Ascending aorta (tissue), 2 donors: ENCODE results near the gene SYNGR4. TPM values are rescaled to one million over a fixed set of nuclear protein-coding genes. Genes with fewer than 3 reads are reported as not detected.
"Not testable (repeated sequence)": the region's sequence is repeated elsewhere in the genome, so short reads cannot be mapped to it uniquely, and the experiment has no call there.

ENCODE experiments used
- DNase-seq, 2 donors: peaks; one replicate each; pipeline ENCODE4 v3.0.0-alpha.2; 2019; ENCODE audit warnings: low spot score in 2 of 2
- H3K27ac ChIP-seq, 2 donors: fragments of 200-600 bp; sonication (generic); one replicate each; pipeline ENCODE4 v1.5.1; 2016 to 2017; ENCODE audit warnings: mild to moderate bottlenecking in 1 of 2
- H3K27me3 ChIP-seq: fragments of 200-600 bp; sonication (generic); one replicate; pipeline ENCODE4 v1.5.1; 2017
- H3K36me3 ChIP-seq, 2 donors: fragments of 200-600 bp; sonication (generic); one replicate each; pipeline ENCODE4 v1.5.1; 2016
- H3K4me1 ChIP-seq, 2 donors: fragments of 200-600 bp; sonication (generic); one replicate each; pipeline ENCODE4 v1.5.1; 2016 to 2017; ENCODE audit warnings: mild to moderate bottlenecking in 1 of 2
- H3K4me3 ChIP-seq, 2 donors: fragments of 200-600 bp; sonication (generic); one replicate each; pipeline ENCODE4 v1.5.1; 2016 to 2017; ENCODE audit warnings: mild to moderate bottlenecking in 1 of 2
- H3K9me3 ChIP-seq, 2 donors: fragments of 200-600 bp; sonication (generic); one replicate each; pipeline ENCODE4 v1.5.1; 2016
- intact Hi-C: fragments of 100-400 bp; cut with DNase I; formaldehyde crosslinking; loops from one replicate; pipeline ENCODE4 v1.15.1; 2023
- total RNA-seq: library from RNA; depleted of rRNA; stranded (reverse); fragments of >200 nt; gene quantifications from one replicate; pipeline ENCODE4 v1.1.0, GENCODE V29; 2016
- TF ChIP-seq, protein P1 (sequence below), 3 experiments: fragments of 200-600 bp in 2 of 3; fragments of 450-650 bp in 1 of 3; sonication (generic) in 2 of 3; IDR thresholded peaks; one replicate each; pipeline ENCODE4 v1.5.1; 2016 to 2019; ENCODE audit warnings: antibody characterized with exemption in 3 of 3, mild to moderate bottlenecking in 1 of 3, moderate library complexity in 1 of 3

The SYNGR4 gene, protein sequence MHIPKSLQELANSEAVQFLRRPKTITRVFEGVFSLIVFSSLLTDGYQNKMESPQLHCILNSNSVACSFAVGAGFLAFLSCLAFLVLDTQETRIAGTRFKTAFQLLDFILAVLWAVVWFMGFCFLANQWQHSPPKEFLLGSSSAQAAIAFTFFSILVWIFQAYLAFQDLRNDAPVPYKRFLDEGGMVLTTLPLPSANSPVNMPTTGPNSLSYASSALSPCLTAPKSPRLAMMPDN
- not detected for total RNA-seq

DNA sequence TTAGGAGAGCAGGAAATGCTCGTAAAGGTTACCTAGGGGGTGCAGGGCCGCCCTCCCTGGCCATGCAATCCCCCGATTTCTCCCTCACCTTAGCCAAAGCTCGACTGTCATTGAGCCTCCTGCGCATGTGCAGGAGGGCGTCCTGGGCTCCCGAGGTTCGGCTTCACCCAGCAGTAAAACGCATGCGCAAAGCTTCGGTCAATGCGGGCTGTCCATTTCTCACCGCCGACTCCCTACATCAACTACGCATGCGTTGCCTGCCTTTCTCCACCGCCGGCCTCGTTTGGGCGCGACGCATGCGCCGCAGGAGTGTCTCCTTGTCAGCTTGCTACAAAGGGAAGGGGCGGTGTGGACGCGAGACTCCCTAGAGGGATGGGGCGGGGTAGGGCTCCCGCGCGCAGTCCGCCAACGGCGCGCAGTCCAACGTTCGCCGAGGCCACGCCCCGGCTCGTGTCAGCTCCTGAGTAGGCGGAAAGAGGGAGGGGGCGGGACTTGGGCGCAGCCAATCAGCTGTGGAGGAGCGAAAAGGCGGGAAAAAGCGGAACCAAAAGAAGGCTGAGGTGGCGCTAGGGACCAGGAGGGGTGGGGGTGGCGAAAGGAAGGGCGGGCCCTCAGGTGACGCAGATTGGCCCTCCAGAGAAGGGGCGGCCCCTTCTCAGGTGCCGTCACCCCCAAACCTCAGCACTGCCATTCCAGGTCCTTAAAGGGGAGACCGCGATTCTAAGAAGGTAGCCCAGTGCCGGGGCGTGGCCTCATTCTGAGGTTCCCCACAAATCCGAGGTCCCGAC is at the start of gene SYNGR4, which contains the start of gene TMEM143:
Gene SYNGR4, plus strand, starts transcription at position 558 of the 788 bp plus-strand sequence. CDS start 1,476 bp downstream, outside the sequence.
Gene TMEM143, minus strand, starts transcription at position 131 of the 788 bp plus-strand sequence. Its CDS starts 20 bp downstream, at position 111.
- H3K36me3 ChIP-seq: no peaks in the 10 kb centered on the region
- H3K9me3 ChIP-seq: no peaks in the 10 kb centered on the region
- DNase-seq: peak; percentile 99
- no peaks in the 10 kb centered on the region for H3K27me3 ChIP-seq
- TF ChIP-seq, protein P1, sequence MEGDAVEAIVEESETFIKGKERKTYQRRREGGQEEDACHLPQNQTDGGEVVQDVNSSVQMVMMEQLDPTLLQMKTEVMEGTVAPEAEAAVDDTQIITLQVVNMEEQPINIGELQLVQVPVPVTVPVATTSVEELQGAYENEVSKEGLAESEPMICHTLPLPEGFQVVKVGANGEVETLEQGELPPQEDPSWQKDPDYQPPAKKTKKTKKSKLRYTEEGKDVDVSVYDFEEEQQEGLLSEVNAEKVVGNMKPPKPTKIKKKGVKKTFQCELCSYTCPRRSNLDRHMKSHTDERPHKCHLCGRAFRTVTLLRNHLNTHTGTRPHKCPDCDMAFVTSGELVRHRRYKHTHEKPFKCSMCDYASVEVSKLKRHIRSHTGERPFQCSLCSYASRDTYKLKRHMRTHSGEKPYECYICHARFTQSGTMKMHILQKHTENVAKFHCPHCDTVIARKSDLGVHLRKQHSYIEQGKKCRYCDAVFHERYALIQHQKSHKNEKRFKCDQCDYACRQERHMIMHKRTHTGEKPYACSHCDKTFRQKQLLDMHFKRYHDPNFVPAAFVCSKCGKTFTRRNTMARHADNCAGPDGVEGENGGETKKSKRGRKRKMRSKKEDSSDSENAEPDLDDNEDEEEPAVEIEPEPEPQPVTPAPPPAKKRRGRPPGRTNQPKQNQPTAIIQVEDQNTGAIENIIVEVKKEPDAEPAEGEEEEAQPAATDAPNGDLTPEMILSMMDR (IDR thresholded peaks at IDR 0.05): no peak
- intact Hi-C loops: loop anchor here (1.0 to 10.0 kb wide), 7 partner anchors 27 to 351 kb away; partner anchors contain the start of genes CYTH2, GRWD1, KDELR1 and MAMSTR
- H3K4me1 ChIP-seq: peaks cover 0 to 4% of the 10 kb centered on the region in 2 donors
- H3K27ac ChIP-seq: peak within 1 kb of the TSS; percentile 72 to 81
- H3K4me3 ChIP-seq: peak within 1 kb of the TSS; percentile 61 to 65

DNA sequence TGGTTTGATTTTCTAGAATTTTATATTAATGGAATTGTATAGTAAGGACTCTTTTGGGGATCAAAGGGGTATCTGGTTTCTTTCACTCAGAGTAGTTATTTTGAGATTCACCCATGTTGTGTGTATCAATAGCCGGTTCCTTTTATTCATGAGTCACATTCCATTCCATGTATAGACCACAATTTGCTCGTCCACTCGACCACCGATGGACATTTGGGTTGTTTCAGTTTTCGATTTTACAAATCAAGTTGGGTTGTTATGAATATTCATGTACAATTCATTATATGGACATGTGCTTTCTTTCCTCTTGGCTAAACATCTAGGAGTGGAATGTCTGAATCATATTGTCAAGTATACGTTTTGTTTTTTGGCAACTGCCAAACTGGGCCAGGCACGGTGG is 48.5 kb upstream of the SYNGR4 start:
- TF ChIP-seq, protein P1 (IDR thresholded peaks at IDR 0.05): no peak
- DNase-seq: no peak
- no peaks in the 10 kb centered on the region for H3K36me3 ChIP-seq
- no peak overlapping the region for H3K27ac ChIP-seq
- no peak overlapping the region for H3K4me3 ChIP-seq
- intact Hi-C loops: no loop called here
- no peaks in the 10 kb centered on the region for H3K27me3 ChIP-seq
- peaks cover 0 to 3% of the 10 kb centered on the region in 2 donors for H3K4me1 ChIP-seq
- no peaks in the 10 kb centered on the region for H3K9me3 ChIP-seq

DNA sequence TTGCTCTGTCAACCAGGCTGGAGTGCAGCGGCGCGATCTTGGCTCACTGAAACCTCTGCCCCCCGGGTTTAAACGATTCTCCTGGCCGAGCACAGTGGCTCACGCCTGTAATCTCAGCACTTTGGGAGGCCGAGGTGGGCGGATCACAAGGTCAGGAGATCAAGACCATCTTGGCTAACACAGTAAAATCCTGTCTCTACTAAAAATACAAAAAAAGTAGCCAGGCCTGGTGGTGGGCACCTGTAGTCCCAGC is 46.5 kb upstream of the SYNGR4 start:
- H3K36me3 ChIP-seq, H3K27ac ChIP-seq, H3K27me3 ChIP-seq, H3K9me3 ChIP-seq, DNase-seq, H3K4me3 ChIP-seq, intact Hi-C loops: not testable (repeated sequence)
- H3K4me1 ChIP-seq: peaks cover 0 to 13% of the 10 kb centered on the region in 2 donors

DNA sequence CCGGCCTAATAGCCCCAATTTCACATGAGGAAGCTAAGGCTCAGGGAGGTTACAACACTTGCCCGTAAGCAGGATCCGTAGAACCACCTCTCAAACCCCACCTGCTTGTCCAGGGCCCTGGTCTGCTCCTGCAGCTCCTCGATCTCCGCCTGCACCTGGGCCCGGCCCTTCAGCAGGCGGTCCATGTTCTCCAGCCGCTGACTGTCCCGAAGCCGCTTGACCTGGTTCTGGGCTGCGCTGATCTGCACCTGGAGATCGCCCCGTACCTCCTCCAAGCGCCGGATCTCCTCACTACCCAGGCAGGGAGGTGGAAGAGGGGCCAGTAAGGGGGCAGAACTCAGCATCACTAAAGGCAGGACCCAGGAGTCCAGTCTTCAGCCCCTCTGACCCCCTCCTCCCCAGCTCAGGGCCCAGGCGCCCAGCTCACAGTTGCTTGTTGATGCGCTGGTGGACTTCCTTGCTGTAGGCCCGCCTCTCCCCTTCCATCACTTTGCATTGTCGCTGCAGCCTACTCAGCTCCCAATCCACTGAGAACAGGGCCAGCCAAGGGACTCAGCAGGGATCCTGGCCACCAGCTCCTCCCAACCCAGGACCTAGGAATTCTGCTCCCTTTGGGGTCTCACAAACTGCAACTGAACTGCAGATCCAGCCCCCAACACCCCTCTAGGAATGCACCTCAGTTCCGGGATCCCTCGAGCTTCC is 45.7 kb upstream of the SYNGR4 start:
- no peaks in the 10 kb centered on the region for H3K9me3 ChIP-seq
- H3K4me3 ChIP-seq: no peak overlapping the region
- H3K27me3 ChIP-seq: no peaks in the 10 kb centered on the region
- intact Hi-C loops: no loop called here
- TF ChIP-seq, protein P1 (IDR thresholded peaks at IDR 0.05): no peak
- DNase-seq: no peak
- no peak overlapping the region for H3K27ac ChIP-seq
- no peaks in the 10 kb centered on the region for H3K36me3 ChIP-seq
- H3K4me1 ChIP-seq: peaks cover 0 to 15% of the 10 kb centered on the region in 2 donors

DNA sequence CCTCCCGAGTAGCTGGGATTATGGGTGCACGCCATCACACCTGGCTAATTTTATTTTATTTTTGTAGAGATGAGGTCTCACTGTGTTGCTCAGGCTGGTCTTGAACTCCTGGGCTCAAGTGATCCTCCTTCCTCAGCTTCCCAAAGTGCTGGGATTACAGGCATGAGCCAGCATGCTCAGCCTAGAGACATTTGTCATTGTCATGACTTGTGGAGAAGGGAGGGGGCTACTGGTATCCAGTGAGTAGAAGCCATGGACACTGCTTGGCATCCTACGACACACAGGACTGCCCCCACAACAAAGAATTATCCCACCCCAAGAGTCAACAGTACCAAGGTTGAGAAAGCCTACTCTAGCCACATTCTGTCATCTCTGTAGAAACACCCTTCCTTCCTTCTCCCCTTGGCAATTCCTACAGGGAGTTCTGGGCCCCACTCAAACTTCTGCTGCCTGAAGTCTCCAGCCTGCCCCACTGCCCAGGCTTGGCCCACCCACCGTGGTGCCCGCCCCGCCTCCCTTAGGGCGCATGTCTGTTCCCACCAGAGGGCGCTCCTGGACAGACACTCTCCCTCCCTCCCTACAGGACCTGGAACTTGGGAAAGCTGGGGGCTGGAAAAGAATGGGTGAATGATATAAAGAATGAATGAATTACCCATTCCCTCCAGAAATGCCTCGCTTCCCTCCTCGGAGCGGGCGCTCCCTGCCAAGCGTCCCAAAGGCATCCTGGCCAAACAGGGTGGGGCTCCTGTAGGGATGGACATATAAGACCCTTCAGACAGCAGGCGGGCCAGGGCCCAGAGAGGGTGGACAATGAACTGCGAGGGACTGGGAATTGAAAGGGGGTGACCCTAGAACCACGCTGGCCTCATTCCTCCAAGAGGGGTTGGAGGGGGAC is 44.3 kb upstream of the SYNGR4 start:
- DNase-seq: peak in 1 of 2 donors; percentile 91
- peak overlapping the region; percentile 33 to 40 for H3K27ac ChIP-seq
- H3K4me3 ChIP-seq: no peak overlapping the region
- H3K4me1 ChIP-seq: peaks cover 0 to 19% of the 10 kb centered on the region in 2 donors
- no peaks in the 10 kb centered on the region for H3K36me3 ChIP-seq
- intact Hi-C loops: loop anchor here (2.0 kb wide), 1 partner anchor 71 kb away; the partner anchor contains the start of gene KDELR1
- H3K9me3 ChIP-seq: no peaks in the 10 kb centered on the region
- no peaks in the 10 kb centered on the region for H3K27me3 ChIP-seq
- TF ChIP-seq, protein P1 (IDR thresholded peaks at IDR 0.05): peak; percentile 79 to 88 (median 85)
